ENCODE results near the gene S100PBP.

DNA sequence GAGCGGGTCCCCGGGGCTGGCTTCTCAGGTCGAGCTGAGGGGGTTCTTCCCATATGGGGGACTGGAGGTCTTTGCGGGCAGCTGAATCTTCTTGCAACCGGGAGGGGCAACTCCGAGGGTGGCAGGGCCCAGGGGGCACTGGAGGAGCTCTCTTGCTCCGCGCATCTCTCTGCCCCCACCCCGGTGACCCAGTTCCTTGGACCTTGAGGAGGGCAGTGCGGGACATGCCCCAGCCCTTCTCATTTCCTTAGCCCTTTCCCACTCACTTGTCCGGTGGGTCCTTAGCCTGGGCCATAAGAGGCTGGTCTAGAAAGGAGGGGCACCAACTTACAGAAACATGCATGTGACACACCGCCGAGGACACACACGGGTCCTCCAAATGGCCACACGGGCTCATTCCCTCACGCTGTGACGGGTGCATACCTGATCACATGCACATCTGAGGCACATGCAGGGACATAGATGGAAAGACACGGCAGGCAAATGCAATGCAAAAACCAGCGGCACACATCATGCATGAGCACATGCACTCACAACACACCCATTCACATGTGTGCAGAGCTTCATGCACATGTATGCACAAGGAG, 69.5 kb downstream of the S100PBP start:
- TF ChIP-seq, protein P1, sequence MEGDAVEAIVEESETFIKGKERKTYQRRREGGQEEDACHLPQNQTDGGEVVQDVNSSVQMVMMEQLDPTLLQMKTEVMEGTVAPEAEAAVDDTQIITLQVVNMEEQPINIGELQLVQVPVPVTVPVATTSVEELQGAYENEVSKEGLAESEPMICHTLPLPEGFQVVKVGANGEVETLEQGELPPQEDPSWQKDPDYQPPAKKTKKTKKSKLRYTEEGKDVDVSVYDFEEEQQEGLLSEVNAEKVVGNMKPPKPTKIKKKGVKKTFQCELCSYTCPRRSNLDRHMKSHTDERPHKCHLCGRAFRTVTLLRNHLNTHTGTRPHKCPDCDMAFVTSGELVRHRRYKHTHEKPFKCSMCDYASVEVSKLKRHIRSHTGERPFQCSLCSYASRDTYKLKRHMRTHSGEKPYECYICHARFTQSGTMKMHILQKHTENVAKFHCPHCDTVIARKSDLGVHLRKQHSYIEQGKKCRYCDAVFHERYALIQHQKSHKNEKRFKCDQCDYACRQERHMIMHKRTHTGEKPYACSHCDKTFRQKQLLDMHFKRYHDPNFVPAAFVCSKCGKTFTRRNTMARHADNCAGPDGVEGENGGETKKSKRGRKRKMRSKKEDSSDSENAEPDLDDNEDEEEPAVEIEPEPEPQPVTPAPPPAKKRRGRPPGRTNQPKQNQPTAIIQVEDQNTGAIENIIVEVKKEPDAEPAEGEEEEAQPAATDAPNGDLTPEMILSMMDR (conservative IDR thresholded peaks at IDR 0.05; ENCODE audit: low read depth, low read length), result no peak; the same call in 1 of the 2 replicates
- TF ChIP-seq EZH2 (IDR thresholded peaks at IDR 0.05; ENCODE audit: borderline replicate concordance, low read depth, low read length, poor library complexity, severe bottlenecking), result no peak
